HEK293 (cell line): ENCODE data around the gene EZH1.

Experiments
- CTCF ChIA-PET: fragments of 350-600 bp; formaldehyde crosslinking; extraction: SDS; loops from one replicate; lab custom pipeline; 2021; ENCODE audit warnings: antibody characterized with exemption; lab: Yijun Ruan, JAX
- POLR2A ChIA-PET: fragments of 300-600 bp; formaldehyde crosslinking; extraction: SDS; loops from one replicate; lab custom pipeline; 2020; ENCODE audit warnings: antibody characterized with exemption, inconsistent platforms; lab: Yijun Ruan, JAX
- H3K27ac ChIP-seq: fragments of 200-500 bp; sonication (Bioruptor generic); 2 replicates; pipeline ENCODE4 v1.5.1; 2014; ENCODE audit warnings: low read depth, low read length, control low read depth, inconsistent platforms; ENCODE audit errors: extremely low read depth
- H3K36me3 ChIP-seq, 2 experiments: fragments of 200-500 bp in 1 of 2; sonication (Bioruptor generic) in 1 of 2; 1 replicate in 1 of 2; 2 replicates in 1 of 2; pipeline ENCODE4 v1.5.1; 2014 to 2017; ENCODE audit warnings: inconsistent platforms in 2 of 2, low read length in 2 of 2; ENCODE audit not compliant: control insufficient read depth in 2 of 2, insufficient read depth in 1 of 2
- H3K4me1 ChIP-seq: fragments of 200-500 bp; sonication (Bioruptor generic); 2 replicates; pipeline ENCODE4 v1.5.1; 2014; ENCODE audit warnings: mild to moderate bottlenecking, low read length, inconsistent platforms; ENCODE audit not compliant: control insufficient read depth, insufficient read depth
- H3K4me3 ChIP-seq: 2 replicates; pipeline ENCODE4 v1.5.1; 2011; ENCODE audit warnings: low read depth, mild to moderate bottlenecking, control low read depth, low read length, moderate library complexity
- H3K9me3 ChIP-seq: fragments of 200-500 bp; sonication (Bioruptor generic); 2 replicates; pipeline ENCODE4 v1.5.1; 2014; ENCODE audit warnings: low read depth, low read length, inconsistent platforms; ENCODE audit not compliant: control insufficient read depth, insufficient read depth
- FEZF1 ChIP-seq: fragments of 450-650 bp; formaldehyde crosslinking; IDR thresholded peaks from 2 replicates; pipeline ENCODE4 v1.5.1; 2016; ENCODE audit warnings: missing biosample characterization, missing genetic modification characterization
- GLIS2 ChIP-seq: fragments of 450-650 bp; formaldehyde crosslinking; IDR thresholded peaks from 2 replicates; pipeline ENCODE4 v1.5.1; 2016; ENCODE audit warnings: missing biosample characterization, missing genetic modification characterization
- PATZ1 ChIP-seq: fragments of 450-650 bp; formaldehyde crosslinking; IDR thresholded peaks from 2 replicates; pipeline ENCODE4 v1.5.1; 2016; ENCODE audit warnings: missing biosample characterization, missing genetic modification characterization
- REST ChIP-seq: fragments of 450-650 bp; formaldehyde crosslinking; IDR thresholded peaks from 2 replicates; pipeline ENCODE4 v1.5.1; 2016; ENCODE audit warnings: missing biosample characterization, missing genetic modification characterization
- SP7 ChIP-seq: fragments of 450-650 bp; formaldehyde crosslinking; IDR thresholded peaks from 2 replicates; pipeline ENCODE4 v1.5.1; 2016; ENCODE audit warnings: missing biosample characterization, missing genetic modification characterization
- ZBTB20 ChIP-seq: fragments of 450-650 bp; formaldehyde crosslinking; IDR thresholded peaks from 2 replicates; pipeline ENCODE4 v1.5.1; 2016; ENCODE audit warnings: missing biosample characterization, missing genetic modification characterization
- ZBTB26 ChIP-seq: fragments of 450-650 bp; formaldehyde crosslinking; optimal IDR thresholded peaks from 2 replicates; pipeline ENCODE3; 2016; ENCODE audit warnings: missing biosample characterization, mild to moderate bottlenecking, missing genetic modification characterization
- ZBTB44 ChIP-seq: fragments of 450-650 bp; IDR thresholded peaks from 2 replicates; pipeline ENCODE4 v1.5.1; 2018; ENCODE audit warnings: missing biosample characterization, mild to moderate bottlenecking, missing genetic modification characterization
- ZNF146 ChIP-seq: fragments of 450-650 bp; formaldehyde crosslinking; IDR thresholded peaks from 2 replicates; pipeline ENCODE4 v1.5.1; 2016; ENCODE audit warnings: missing biosample characterization, missing genetic modification characterization
- ZNF214 ChIP-seq: fragments of 450-650 bp; formaldehyde crosslinking; IDR thresholded peaks from 2 replicates; pipeline ENCODE4 v1.5.1; 2017; ENCODE audit warnings: missing biosample characterization, mild to moderate bottlenecking, missing genetic modification characterization, borderline replicate concordance
- ZNF335 ChIP-seq: fragments of 450-650 bp; formaldehyde crosslinking; conservative IDR thresholded peaks from 2 replicates; pipeline ENCODE4 v1.5.1; 2016; ENCODE audit warnings: missing biosample characterization, missing genetic modification characterization
- ZNF398 ChIP-seq: fragments of 450-650 bp; formaldehyde crosslinking; IDR thresholded peaks from 2 replicates; pipeline ENCODE4 v1.5.1; 2017; ENCODE audit warnings: missing biosample characterization, missing genetic modification characterization
- ZNF423 ChIP-seq: fragments of 450-650 bp; formaldehyde crosslinking; IDR thresholded peaks from 2 replicates; pipeline ENCODE4 v1.5.1; 2016; ENCODE audit warnings: missing biosample characterization, missing genetic modification characterization
- ZNF561 ChIP-seq: fragments of 450-650 bp; IDR thresholded peaks from 2 replicates; pipeline ENCODE4 v1.5.1; 2018; ENCODE audit warnings: missing biosample characterization, missing genetic modification characterization, borderline replicate concordance
- ZNF626 ChIP-seq: fragments of 450-650 bp; sonication (Bioruptor Pico); formaldehyde crosslinking; IDR thresholded peaks from 2 replicates; pipeline ENCODE4 v1.5.1; 2018; ENCODE audit warnings: missing biosample characterization, missing genetic modification characterization, inconsistent platforms
- ZNF747 ChIP-seq: fragments of 450-650 bp; formaldehyde crosslinking; IDR thresholded peaks from 2 replicates; pipeline ENCODE4 v1.5.1; 2016; ENCODE audit warnings: missing biosample characterization, missing genetic modification characterization
- ZNF768 ChIP-seq: fragments of 450-650 bp; formaldehyde crosslinking; IDR thresholded peaks from 2 replicates; pipeline ENCODE4 v1.5.1; 2018; ENCODE audit warnings: missing biosample characterization, mild to moderate bottlenecking, missing genetic modification characterization
- ZNF843 ChIP-seq: fragments of 450-650 bp; formaldehyde crosslinking; IDR thresholded peaks from 2 replicates; pipeline ENCODE4 v1.5.1; 2016; ENCODE audit warnings: missing biosample characterization, missing genetic modification characterization

Gene EZH1

GRCh38 chr17:42766124-42766523 is 21.3 kb upstream of the EZH1 start:
- ChIA-PET POLR2A (interaction anchor here (0.6 to 1.7 kb wide), 3 partner anchors 15 to 70 kb away, joined by 3 to 4 read pairs (median 3); partner anchors contain the start of gene WNK4), CTCF (interaction anchor here (0.6 to 1.5 kb wide), 2 partner anchors 15 to 218 kb away, joined by 4 to 5 read pairs; no protein-coding TSS in a partner anchor)
- Histone ChIP-seq H3K9me3 (no peaks in the 10 kb centered on the region), H3K4me1 (no peaks in the 10 kb centered on the region; the same call in 1 of the 2 replicates), H3K36me3 (no peaks in the 10 kb centered on the region; a peak in 1 of 3 replicates), H3K27ac (no peak overlapping the region), H3K4me3 (no peak overlapping the region)
- no peak for TF ChIP-seq SP7
- TF ChIP-seq ZNF768: no peak
- TF ChIP-seq ZNF747: no peak
- TF ChIP-seq ZNF626: no peak
- TF ChIP-seq, all 188 proteins: peak for 0

GRCh38 chr17:42761638-42762037 is 16.8 kb upstream of the EZH1 start:
- Histone ChIP-seq H3K9me3 (no peaks in the 10 kb centered on the region), H3K4me1 (peaks cover 2% of the 10 kb centered on the region; the same call in 1 of the 2 replicates), H3K27ac (no peak overlapping the region), H3K36me3 (no peaks in the 10 kb centered on the region), H3K4me3 (no peak overlapping the region)
- TF ChIP-seq ZNF214 (no peak), ZNF335 (peak; percentile 14; the same call in 1 of the 2 replicates)
- POLR2A ChIA-PET: interaction anchor here (1.7 kb wide), 1 partner anchor 12 kb away, joined by 5 read pairs; the partner anchor contains the start of gene VPS25
- CTCF ChIA-PET: interaction anchor here (0.6 to 7.0 kb wide), 14 partner anchors 9 to 1207 kb away, joined by 3 to 112 read pairs (median 4); partner anchors contain the start of gene PSMC3IP

- H3K4me3 ChIP-seq: no peak within 1 kb of the TSS
- ChIA-PET POLR2A (interaction anchor here (1.7 to 2.2 kb wide), 2 partner anchors 12 to 183 kb away, joined by 5 to 8 read pairs; partner anchors contain the start of genes PSMC3IP and VPS25), CTCF (interaction anchor here (0.6 to 7.0 kb wide), 10 partner anchors 9 to 181 kb away, joined by 3 to 112 read pairs (median 4); partner anchors contain the start of genes PLEKHH3 and PSMC3IP)
- no peaks in the 10 kb centered on the region for H3K36me3 ChIP-seq
- no peak within 1 kb of the TSS; the same call in 1 of the 2 replicates for H3K27ac ChIP-seq
- peaks cover 2% of the 10 kb centered on the region; the same call in 1 of the 2 replicates for H3K4me1 ChIP-seq
- no peaks in the 10 kb centered on the region for H3K9me3 ChIP-seq
- TF ChIP-seq ZBTB44 (tag by site-specific recombination): no peak
- peak; percentile 68; the same call in 1 of the 2 replicates for TF ChIP-seq ZNF423 (tag by site-specific recombination)
- TF ChIP-seq ZNF843: no peak
- TF ChIP-seq ZNF561 (tag by site-specific recombination): peak; percentile 51; the same call in 1 of the 2 replicates
- peak; percentile 33; the same call in 1 of the 2 replicates for TF ChIP-seq ZNF398
- no peak for TF ChIP-seq FEZF1 (tag by site-specific recombination)
- peak; percentile 83 for TF ChIP-seq REST (tag by site-specific recombination)
- TF ChIP-seq ZNF146 (tag by site-specific recombination): no peak
- peak; percentile 33 for TF ChIP-seq ZBTB26 (tag by site-specific recombination)
- TF ChIP-seq ZBTB20 (tag by site-specific recombination): peak; percentile 75
- peak; percentile 46; the same call in 1 of the 2 replicates for TF ChIP-seq PATZ1 (tag by site-specific recombination)
- TF ChIP-seq GLIS2: 0 out of 2 replicates have a peak, but pooled peaks have one; percentile 15
- TF ChIP-seq ZNF335: peak; percentile 65
Observed at GRCh38 chr17:42760652-42761581, 16.1 kb upstream of the EZH1 start, which contains the start of gene RAMP2. RAMP2 (plus strand) TSS chr17:42761227; CDS start chr17:42761262, 35 bp downstream.
